ENCODE results near the gene YPEL3.

- TF ChIP-seq GATA2 (IDR thresholded peaks at IDR 0.05; ENCODE audit: low read depth, low read length), result no peak
- no peak for TF ChIP-seq GATA3 (IDR thresholded peaks at IDR 0.05; ENCODE audit: low read depth, low read length)
Observed at GRCh38 chr16:30127993-30128392, 32.0 kb upstream of the YPEL3 start.

All from SH-SY5Y (cell line).